HepG2 (cell line): Measurements from ENCODE around the gene IVD. TPM values are rescaled to one million over a fixed set of nuclear protein-coding genes. Genes with fewer than 3 reads are reported as not detected.

Experiments used
- ATAD3A ChIP-seq: sonication (generic); formaldehyde crosslinking; IDR thresholded peaks from 2 replicates; pipeline ENCODE4 v1.4.0; 2020; ENCODE audit warnings: missing genetic modification reagents
- CERS6 ChIP-seq: sonication (generic); formaldehyde crosslinking; IDR thresholded peaks from 2 replicates; pipeline ENCODE4 v1.5.0; 2020; ENCODE audit warnings: missing genetic modification reagents
- GATAD1 ChIP-seq: IDR thresholded peaks from 2 replicates; pipeline ENCODE4 v1.6.1; 2016; ENCODE audit warnings: missing genetic modification reagents, missing compliant biosample characterization
- MAF1 ChIP-seq: sonication (generic); formaldehyde crosslinking; IDR thresholded peaks from 2 replicates; pipeline ENCODE4 v1.5.0; 2020; ENCODE audit warnings: missing genetic modification reagents, borderline replicate concordance
- MIER2 ChIP-seq: IDR thresholded peaks from 2 replicates; pipeline ENCODE4 v1.6.1; 2016; ENCODE audit warnings: missing biosample characterization, missing genetic modification reagents
- MXD1 ChIP-seq: sonication (generic); formaldehyde crosslinking; IDR thresholded peaks from 2 replicates; pipeline ENCODE4 v1.4.0; 2020; ENCODE audit warnings: mild to moderate bottlenecking, missing genetic modification reagents
- NFE2L2 ChIP-seq: fragments of 150-350 bp; IDR thresholded peaks from 2 replicates; pipeline ENCODE4 v1.6.1; 2014; ENCODE audit warnings: low read length
- NFYC ChIP-seq: IDR thresholded peaks from 2 replicates; pipeline ENCODE4 v1.6.1; 2016; ENCODE audit warnings: missing genetic modification reagents, missing compliant biosample characterization
- PBX3 ChIP-seq: sonication (generic); formaldehyde crosslinking; IDR thresholded peaks from 2 replicates; pipeline ENCODE4 v1.8.1; 2023; ENCODE audit warnings: missing genetic modification reagents, inconsistent platforms, borderline replicate concordance
- PITX1 ChIP-seq: sonication (generic); formaldehyde crosslinking; IDR thresholded peaks from 2 replicates; pipeline ENCODE4 v1.5.1; 2020; ENCODE audit warnings: mild to moderate bottlenecking, missing genetic modification reagents
- PREB ChIP-seq: sonication (generic); formaldehyde crosslinking; IDR thresholded peaks from 2 replicates; pipeline ENCODE4 v1.4.0; 2020; ENCODE audit warnings: missing genetic modification reagents
- TCF12 ChIP-seq, 2 experiments: fragments of 450-650 bp in 1 of 2; sonication (generic) in 1 of 2; formaldehyde crosslinking in 1 of 2; IDR thresholded peaks; 2 replicates each; pipeline versions ENCODE4 v1.6.1 to v1.8.0; 2017 to 2022; ENCODE audit warnings: antibody characterized with exemption in 1 of 2, mild to moderate bottlenecking in 1 of 2, missing genetic modification reagents in 1 of 2, moderate library complexity in 1 of 2
- ZBTB10 ChIP-seq: sonication (generic); formaldehyde crosslinking; IDR thresholded peaks from 2 replicates; pipeline ENCODE4 v1.4.0; 2020; ENCODE audit warnings: missing genetic modification reagents, borderline replicate concordance
- ZHX1 ChIP-seq: sonication (generic); formaldehyde crosslinking; IDR thresholded peaks from 2 replicates; pipeline ENCODE4 v1.8.1; 2022; ENCODE audit warnings: low read depth, mild to moderate bottlenecking, missing genetic modification reagents
- ZNF33A ChIP-seq: sonication (generic); formaldehyde crosslinking; IDR thresholded peaks from 2 replicates; pipeline ENCODE4 v1.5.1; 2020; ENCODE audit warnings: missing genetic modification reagents, mild to moderate bottlenecking, moderate library complexity, borderline replicate concordance
- ZNF431 ChIP-seq: sonication (generic); formaldehyde crosslinking; IDR thresholded peaks from 2 replicates; pipeline ENCODE4 v1.9.0; 2022; ENCODE audit warnings: missing genetic modification reagents, low read depth, mild to moderate bottlenecking, borderline replicate concordance
- ZNF713 ChIP-seq: sonication (generic); formaldehyde crosslinking; IDR thresholded peaks from 2 replicates; pipeline ENCODE4 v1.4.0; 2020; ENCODE audit warnings: mild to moderate bottlenecking, missing genetic modification reagents
- ZNF816 ChIP-seq: sonication (generic); formaldehyde crosslinking; IDR thresholded peaks from 2 replicates; pipeline ENCODE4 v1.8.0; 2022; ENCODE audit warnings: missing genetic modification reagents, mild to moderate bottlenecking, borderline replicate concordance
- ZSCAN20 ChIP-seq: sonication (generic); formaldehyde crosslinking; IDR thresholded peaks from 2 replicates; pipeline ENCODE4 v1.4.0; 2020; ENCODE audit warnings: missing genetic modification reagents, mild to moderate bottlenecking, borderline replicate concordance
- polyA plus RNA-seq, 8 experiments: library from polyadenylated mRNA; depleted of rRNA in 3 of 8; stranded (reverse) in 7 of 8; unstranded in 1 of 8; fragments of >200 nt; fragmentation: Illumina TruSeq in 4 of 8; extraction: Trizol in 4 of 8; gene quantifications; 2 replicates each; pipeline versions ENCODE4 v1.2.1 to v1.2.3, GENCODE V29; 2011 to 2016; ENCODE audit warnings: low read depth in 4 of 8, missing spikeins in 1 of 8, mixed read lengths in 1 of 8; ENCODE audit not compliant: insufficient read depth in 1 of 8
- total RNA-seq, 5 experiments: library from RNA; depleted of rRNA; stranded (reverse); fragments of >200 nt; fragmentation: Illumina TruSeq; extraction: Trizol; gene quantifications; 2 replicates each; pipeline ENCODE4 v1.2.3, GENCODE V29; 2016; ENCODE audit warnings: low read depth in 1 of 5

IVD gene
- total and polyA plus RNA-seq, 2 of the 13 experiments (the other 11 are each of a cell fraction or from before 2014, with no cell fraction given), result 48.0 to 53.9 TPM

- no peak for TF ChIP-seq ZNF33A (CRISPR knock-in tag)
- TF ChIP-seq PITX1 (CRISPR knock-in tag), result no peak
- no peak for TF ChIP-seq ZNF713 (CRISPR knock-in tag)
- no peak; the same call in 1 of the 2 replicates for TF ChIP-seq MXD1 (CRISPR knock-in tag)
- TF ChIP-seq ATAD3A, result no peak
- peak; percentile 76 for TF ChIP-seq ZBTB10 (CRISPR knock-in tag)
- peak; percentile 89; the same call in 1 of the 2 replicates for TF ChIP-seq MIER2 (CRISPR knock-in tag)
- no peak for TF ChIP-seq ZNF431 (CRISPR knock-in tag)
- no peak for TF ChIP-seq ZHX1 (CRISPR knock-in tag)
- TF ChIP-seq PBX3 (CRISPR knock-in tag), result no peak
- TF ChIP-seq PREB (CRISPR knock-in tag), result no peak
- TF ChIP-seq CERS6 (CRISPR knock-in tag), result peak; percentile 39; the same call in 1 of the 2 replicates
- TF ChIP-seq NFYC (CRISPR knock-in tag), result peak; percentile 52
- TF ChIP-seq ZNF816 (CRISPR knock-in tag), result no peak
- no peak for TF ChIP-seq NFE2L2
- 0 out of 2 replicates have a peak, but pooled peaks have one; percentile 7 for TF ChIP-seq GATAD1 (CRISPR knock-in tag)
- TF ChIP-seq MAF1, result no peak
- TF ChIP-seq TCF12 (IDR thresholded peaks at IDR 0.05), result no peak
- no peak for TF ChIP-seq TCF12 (CRISPR knock-in tag; IDR thresholded peaks at IDR 0.05)
- no peak for TF ChIP-seq ZSCAN20
Measured at GRCh38 chr15:40357723-40358470, 47.7 kb upstream of the IVD start, which contains the start of gene DISP2 (continued).
